A549 (cell line): Measurements from ENCODE around the gene MAPKAP1.

ENCODE experiments used
- CBX2 ChIP-seq: fragments of 200-600 bp; sonication (generic); IDR thresholded peaks from 2 replicates; pipeline ENCODE4 v1.6.1; 2016; ENCODE audit warnings: low read depth, mild to moderate bottlenecking, borderline replicate concordance
- CEBPB ChIP-seq, 2 experiments: fragments of >200 bp in 1 of 2; sonication (Bioruptor Twin) in 1 of 2; formaldehyde crosslinking in 1 of 2; IDR thresholded peaks; 2 replicates each; pipeline ENCODE4 v1.6.1; 2012 to 2016
- EP300 ChIP-seq, 2 experiments: fragments of >200 bp; sonication (Bioruptor Twin); formaldehyde crosslinking; IDR thresholded peaks; 2 replicates in 1 of 2; 3 replicates in 1 of 2; pipeline ENCODE4 v1.6.1; 2016 to 2017
- KDM1A ChIP-seq: fragments of 200-600 bp; sonication (generic); IDR thresholded peaks from 2 replicates; pipeline ENCODE4 v1.6.1; 2016; ENCODE audit warnings: low read depth, mild to moderate bottlenecking
- POLR2A ChIP-seq: IDR thresholded peaks from 2 replicates; pipeline ENCODE4 v1.6.1; 2012; ENCODE audit warnings: mild to moderate bottlenecking, low read length
- POLR2AphosphoS2 ChIP-seq: conservative IDR thresholded peaks from 2 replicates; pipeline ENCODE4 v1.6.1; 2012; ENCODE audit warnings: low read length, improper control_type of control experiment, inconsistent platforms
- RAD21 ChIP-seq, 2 experiments: fragments of >200 bp in 1 of 2; sonication (Bioruptor Twin) in 1 of 2; formaldehyde crosslinking in 1 of 2; IDR thresholded peaks in 1 of 2; conservative IDR thresholded peaks in 1 of 2; 2 replicates in 1 of 2; 3 replicates in 1 of 2; pipeline ENCODE4 v1.6.1; 2012 to 2018; ENCODE audit warnings: inconsistent platforms in 1 of 2
- RCOR1 ChIP-seq: fragments of 150-350 bp; IDR thresholded peaks from 2 replicates; pipeline ENCODE4 v1.6.1; 2014; ENCODE audit warnings: antibody characterized with exemption, low read length, low read depth
- ZSCAN20 ChIP-seq: fragments of 250-450 bp; sonication (Bioruptor Pico); IDR thresholded peaks from 2 replicates; pipeline ENCODE4 v1.8.0; 2022; ENCODE audit warnings: mild to moderate bottlenecking, moderate library complexity
- TF ChIP-seq, protein P1 (sequence below): fragments of >200 bp; sonication (Bioruptor Twin); formaldehyde crosslinking; IDR thresholded peaks from 3 replicates; pipeline ENCODE4 v1.5.1; 2016
- TF ChIP-seq, protein P2 (sequence below): fragments of 200-600 bp; sonication (generic); IDR thresholded peaks from 2 replicates; pipeline ENCODE4 v1.6.1; 2016; ENCODE audit warnings: antibody characterized with exemption, mild to moderate bottlenecking, moderate library complexity
- TF ChIP-seq, protein P3 (sequence below): fragments of 250-450 bp; sonication (Bioruptor Pico); IDR thresholded peaks from 2 replicates; pipeline ENCODE4 v1.5.0; 2020; ENCODE audit warnings: low read depth, mild to moderate bottlenecking, moderate library complexity
- TF ChIP-seq, protein P4 (sequence below): fragments of 250-450 bp; sonication (Bioruptor Pico); IDR thresholded peaks from 2 replicates; pipeline ENCODE4 v1.5.0; 2021; ENCODE audit warnings: mild to moderate bottlenecking, moderate library complexity, borderline replicate concordance

DNA sequence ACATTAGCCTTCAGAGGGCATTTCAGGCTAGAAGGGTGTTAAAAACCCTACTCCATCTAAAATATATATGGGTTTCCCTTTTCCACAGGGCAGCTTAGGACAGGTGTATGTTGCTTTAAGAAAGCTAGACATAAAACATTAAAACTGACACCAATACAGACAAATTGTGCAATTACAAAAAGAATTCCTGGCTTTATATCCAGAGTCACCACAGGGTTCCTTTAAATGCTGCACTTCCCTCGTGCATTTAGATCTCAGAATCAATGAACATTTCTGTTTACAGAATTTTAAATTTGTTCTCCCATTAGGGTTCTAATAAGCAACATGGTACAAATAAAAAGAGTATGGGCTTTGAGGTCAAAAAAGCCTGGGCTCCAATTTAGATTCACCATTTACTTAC, 170.2 kb downstream of the MAPKAP1 start:
- TF ChIP-seq EP300 (IDR thresholded peaks at IDR 0.05) (no peak), POLR2AphosphoS2 (no peak), ZSCAN20 (CRISPR knock-in tag) (no peak), KDM1A (no peak), CBX2 (no peak), RAD21 (conservative IDR thresholded peaks at IDR 0.05 in 1 of 2, IDR thresholded peaks at IDR 0.05 in 1 of 2) (no peak), CEBPB (IDR thresholded peaks at IDR 0.05) (peak; percentile 65 to 80; a peak in 3 of 4 replicates), RCOR1 (no peak), POLR2A (no peak)
- TF ChIP-seq, protein P1, sequence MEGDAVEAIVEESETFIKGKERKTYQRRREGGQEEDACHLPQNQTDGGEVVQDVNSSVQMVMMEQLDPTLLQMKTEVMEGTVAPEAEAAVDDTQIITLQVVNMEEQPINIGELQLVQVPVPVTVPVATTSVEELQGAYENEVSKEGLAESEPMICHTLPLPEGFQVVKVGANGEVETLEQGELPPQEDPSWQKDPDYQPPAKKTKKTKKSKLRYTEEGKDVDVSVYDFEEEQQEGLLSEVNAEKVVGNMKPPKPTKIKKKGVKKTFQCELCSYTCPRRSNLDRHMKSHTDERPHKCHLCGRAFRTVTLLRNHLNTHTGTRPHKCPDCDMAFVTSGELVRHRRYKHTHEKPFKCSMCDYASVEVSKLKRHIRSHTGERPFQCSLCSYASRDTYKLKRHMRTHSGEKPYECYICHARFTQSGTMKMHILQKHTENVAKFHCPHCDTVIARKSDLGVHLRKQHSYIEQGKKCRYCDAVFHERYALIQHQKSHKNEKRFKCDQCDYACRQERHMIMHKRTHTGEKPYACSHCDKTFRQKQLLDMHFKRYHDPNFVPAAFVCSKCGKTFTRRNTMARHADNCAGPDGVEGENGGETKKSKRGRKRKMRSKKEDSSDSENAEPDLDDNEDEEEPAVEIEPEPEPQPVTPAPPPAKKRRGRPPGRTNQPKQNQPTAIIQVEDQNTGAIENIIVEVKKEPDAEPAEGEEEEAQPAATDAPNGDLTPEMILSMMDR = no peak
- TF ChIP-seq, protein P2, sequence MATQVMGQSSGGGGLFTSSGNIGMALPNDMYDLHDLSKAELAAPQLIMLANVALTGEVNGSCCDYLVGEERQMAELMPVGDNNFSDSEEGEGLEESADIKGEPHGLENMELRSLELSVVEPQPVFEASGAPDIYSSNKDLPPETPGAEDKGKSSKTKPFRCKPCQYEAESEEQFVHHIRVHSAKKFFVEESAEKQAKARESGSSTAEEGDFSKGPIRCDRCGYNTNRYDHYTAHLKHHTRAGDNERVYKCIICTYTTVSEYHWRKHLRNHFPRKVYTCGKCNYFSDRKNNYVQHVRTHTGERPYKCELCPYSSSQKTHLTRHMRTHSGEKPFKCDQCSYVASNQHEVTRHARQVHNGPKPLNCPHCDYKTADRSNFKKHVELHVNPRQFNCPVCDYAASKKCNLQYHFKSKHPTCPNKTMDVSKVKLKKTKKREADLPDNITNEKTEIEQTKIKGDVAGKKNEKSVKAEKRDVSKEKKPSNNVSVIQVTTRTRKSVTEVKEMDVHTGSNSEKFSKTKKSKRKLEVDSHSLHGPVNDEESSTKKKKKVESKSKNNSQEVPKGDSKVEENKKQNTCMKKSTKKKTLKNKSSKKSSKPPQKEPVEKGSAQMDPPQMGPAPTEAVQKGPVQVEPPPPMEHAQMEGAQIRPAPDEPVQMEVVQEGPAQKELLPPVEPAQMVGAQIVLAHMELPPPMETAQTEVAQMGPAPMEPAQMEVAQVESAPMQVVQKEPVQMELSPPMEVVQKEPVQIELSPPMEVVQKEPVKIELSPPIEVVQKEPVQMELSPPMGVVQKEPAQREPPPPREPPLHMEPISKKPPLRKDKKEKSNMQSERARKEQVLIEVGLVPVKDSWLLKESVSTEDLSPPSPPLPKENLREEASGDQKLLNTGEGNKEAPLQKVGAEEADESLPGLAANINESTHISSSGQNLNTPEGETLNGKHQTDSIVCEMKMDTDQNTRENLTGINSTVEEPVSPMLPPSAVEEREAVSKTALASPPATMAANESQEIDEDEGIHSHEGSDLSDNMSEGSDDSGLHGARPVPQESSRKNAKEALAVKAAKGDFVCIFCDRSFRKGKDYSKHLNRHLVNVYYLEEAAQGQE = no peak
- TF ChIP-seq, protein P3, sequence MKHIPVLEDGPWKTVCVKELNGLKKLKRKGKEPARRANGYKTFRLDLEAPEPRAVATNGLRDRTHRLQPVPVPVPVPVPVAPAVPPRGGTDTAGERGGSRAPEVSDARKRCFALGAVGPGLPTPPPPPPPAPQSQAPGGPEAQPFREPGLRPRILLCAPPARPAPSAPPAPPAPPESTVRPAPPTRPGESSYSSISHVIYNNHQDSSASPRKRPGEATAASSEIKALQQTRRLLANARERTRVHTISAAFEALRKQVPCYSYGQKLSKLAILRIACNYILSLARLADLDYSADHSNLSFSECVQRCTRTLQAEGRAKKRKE (CRISPR knock-in tag) = no peak
- TF ChIP-seq, protein P4, sequence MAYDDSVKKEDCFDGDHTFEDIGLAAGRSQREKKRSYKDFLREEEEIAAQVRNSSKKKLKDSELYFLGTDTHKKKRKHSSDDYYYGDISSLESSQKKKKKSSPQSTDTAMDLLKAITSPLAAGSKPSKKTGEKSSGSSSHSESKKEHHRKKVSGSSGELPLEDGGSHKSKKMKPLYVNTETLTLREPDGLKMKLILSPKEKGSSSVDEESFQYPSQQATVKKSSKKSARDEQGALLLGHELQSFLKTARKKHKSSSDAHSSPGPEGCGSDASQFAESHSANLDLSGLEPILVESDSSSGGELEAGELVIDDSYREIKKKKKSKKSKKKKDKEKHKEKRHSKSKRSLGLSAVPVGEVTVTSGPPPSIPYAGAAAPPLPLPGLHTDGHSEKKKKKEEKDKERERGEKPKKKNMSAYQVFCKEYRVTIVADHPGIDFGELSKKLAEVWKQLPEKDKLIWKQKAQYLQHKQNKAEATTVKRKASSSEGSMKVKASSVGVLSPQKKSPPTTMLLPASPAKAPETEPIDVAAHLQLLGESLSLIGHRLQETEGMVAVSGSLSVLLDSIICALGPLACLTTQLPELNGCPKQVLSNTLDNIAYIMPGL (CRISPR knock-in tag) = no peak
